ENCODE measurements around the gene PRDX5.

The PRDX5 gene

DNA sequence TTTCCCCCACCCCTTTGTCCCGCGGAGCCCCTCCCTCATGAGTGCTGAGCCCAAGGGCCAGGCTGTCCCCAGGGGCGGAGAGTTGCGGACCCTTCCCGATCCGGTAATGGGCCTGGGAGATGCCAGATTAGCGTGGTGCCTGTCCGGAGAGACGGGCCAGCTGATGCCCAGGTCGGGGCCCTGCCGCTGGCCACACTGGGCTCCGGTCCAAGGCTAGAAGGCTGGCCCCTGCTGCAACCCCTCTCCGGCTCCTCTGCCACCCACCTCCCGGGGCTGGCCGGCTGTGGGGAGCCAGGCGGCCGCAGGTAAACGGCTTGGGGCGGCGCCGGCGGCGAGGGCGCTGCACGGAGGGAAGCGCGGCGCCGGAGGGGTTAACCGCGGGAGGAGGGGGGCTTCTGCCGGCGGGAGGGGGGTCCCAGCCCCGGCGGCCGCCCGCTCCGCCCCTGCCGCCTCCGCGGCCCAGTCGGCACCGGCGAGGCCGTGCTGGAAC, 26.6 kb upstream of the PRDX5 start, which contains the start of gene KCNK4:
KCNK4 (plus strand) TSS at position 41 of the 490 bp plus-strand sequence. CDS start 1,717 bp downstream, outside the sequence.
- DNase-seq (ENCODE audit: insufficient read length, low spot score), result no peak
- no peak for FAIRE-seq
- TF ChIP-seq, protein P1, sequence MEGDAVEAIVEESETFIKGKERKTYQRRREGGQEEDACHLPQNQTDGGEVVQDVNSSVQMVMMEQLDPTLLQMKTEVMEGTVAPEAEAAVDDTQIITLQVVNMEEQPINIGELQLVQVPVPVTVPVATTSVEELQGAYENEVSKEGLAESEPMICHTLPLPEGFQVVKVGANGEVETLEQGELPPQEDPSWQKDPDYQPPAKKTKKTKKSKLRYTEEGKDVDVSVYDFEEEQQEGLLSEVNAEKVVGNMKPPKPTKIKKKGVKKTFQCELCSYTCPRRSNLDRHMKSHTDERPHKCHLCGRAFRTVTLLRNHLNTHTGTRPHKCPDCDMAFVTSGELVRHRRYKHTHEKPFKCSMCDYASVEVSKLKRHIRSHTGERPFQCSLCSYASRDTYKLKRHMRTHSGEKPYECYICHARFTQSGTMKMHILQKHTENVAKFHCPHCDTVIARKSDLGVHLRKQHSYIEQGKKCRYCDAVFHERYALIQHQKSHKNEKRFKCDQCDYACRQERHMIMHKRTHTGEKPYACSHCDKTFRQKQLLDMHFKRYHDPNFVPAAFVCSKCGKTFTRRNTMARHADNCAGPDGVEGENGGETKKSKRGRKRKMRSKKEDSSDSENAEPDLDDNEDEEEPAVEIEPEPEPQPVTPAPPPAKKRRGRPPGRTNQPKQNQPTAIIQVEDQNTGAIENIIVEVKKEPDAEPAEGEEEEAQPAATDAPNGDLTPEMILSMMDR (IDR thresholded peaks at IDR 0.05; ENCODE audit: insufficient read depth, missing control alignments), result no peak

DNA sequence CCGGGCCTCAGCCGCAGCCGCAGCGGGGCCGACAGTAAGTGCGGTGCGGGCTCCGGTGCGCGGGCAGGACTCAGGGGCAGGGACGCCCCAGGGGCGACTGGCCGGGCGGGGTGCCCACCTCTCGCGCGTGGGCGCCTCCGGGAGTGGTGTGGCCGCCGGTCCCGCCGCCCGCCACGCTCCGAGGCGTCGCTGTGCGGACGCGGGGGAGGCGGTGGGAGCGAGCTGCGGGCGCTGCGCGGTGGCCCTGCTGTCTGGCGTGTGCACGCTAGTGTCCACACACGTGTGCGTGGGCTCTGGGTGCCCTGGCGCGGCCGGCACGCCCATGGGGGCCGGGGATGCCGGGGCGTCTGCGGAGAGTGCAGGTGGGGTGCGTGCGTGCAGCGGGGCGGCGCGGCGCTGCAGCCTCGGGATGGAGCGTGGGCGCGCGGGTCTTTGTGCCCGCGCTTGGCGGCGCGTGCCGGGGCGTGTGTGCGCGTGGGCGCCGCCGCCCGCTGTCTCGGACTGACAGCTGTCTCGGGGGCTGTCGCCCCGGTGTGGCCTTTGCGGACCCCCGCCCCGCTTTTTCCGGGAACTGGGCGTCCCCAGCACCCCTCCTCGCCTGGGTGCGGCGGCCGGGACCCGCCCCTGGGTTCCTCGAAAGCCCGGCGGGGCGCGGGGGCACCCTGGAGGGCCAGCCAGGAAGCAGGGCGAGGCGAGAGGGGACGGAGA, 26.0 kb upstream of the PRDX5 start:
- TF ChIP-seq, protein P1 (IDR thresholded peaks at IDR 0.05; ENCODE audit: insufficient read depth, missing control alignments), result no peak
- no peak for FAIRE-seq
- DNase-seq (ENCODE audit: insufficient read length, low spot score), result no peak

DNA sequence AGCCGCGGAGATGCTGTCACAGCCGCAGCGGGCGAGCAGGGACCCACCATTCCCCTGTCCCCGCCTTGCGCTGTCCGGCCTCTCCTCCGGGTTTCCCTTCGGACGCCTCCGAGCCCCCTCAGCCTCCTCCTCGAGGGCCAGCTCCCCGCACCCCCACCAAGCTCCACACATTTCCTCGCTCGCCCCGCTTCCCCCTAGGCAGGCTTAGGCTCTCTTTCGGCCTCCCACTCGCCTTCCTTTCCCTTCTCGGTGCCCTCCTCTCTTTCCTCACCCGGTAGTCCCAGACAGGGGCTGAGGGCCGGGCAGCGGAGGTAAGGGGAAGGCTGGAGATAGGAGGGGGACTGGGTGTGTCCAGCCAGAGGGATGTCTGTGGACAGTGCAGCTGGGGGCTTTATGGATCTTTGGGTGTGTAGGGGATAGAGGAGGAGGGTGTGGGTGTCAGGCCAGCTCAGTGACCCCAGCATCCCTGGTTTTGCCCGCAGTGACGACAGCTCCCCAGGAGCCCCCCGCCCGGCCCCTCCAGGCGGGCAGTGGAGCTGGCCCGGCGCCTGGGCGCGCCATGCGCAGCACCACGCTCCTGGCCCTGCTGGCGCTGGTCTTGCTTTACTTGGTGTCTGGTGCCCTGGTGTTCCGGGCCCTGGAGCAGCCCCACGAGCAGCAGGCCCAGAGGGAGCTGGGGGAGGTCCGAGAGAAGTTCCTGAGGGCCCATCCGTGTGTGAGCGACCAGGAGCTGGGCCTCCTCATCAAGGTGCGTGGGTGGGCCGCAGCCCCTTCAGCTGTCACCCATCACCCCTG, 25.3 kb upstream of the PRDX5 start:
- no peak for FAIRE-seq
- TF ChIP-seq, protein P1 (IDR thresholded peaks at IDR 0.05; ENCODE audit: insufficient read depth, missing control alignments), result no peak
- DNase-seq (ENCODE audit: insufficient read length, low spot score), result no peak

DNA sequence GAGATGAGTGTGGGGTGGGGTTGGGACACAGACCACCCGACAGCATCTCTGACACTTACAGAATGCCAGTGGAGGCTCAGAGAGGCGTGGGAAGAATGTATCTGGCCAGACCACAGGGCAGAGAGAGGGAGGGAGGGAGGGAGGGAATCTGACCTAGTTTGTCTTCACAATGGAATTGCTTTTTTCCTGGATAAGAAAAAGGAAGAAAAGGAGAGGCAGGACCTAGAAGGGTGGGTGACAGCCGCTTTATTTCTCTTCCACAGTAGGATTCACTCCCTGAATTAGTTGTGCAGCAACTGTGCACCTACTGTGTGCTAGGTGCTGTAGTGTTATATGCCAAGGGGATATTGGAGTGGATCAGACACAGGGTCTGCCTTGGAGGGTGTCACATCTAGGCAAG, 23.1 kb upstream of the PRDX5 start:
- no peak for DNase-seq (ENCODE audit: insufficient read length, low spot score)
- FAIRE-seq, result no peak
- TF ChIP-seq, protein P1 (IDR thresholded peaks at IDR 0.05; ENCODE audit: insufficient read depth, missing control alignments), result no peak

DNA sequence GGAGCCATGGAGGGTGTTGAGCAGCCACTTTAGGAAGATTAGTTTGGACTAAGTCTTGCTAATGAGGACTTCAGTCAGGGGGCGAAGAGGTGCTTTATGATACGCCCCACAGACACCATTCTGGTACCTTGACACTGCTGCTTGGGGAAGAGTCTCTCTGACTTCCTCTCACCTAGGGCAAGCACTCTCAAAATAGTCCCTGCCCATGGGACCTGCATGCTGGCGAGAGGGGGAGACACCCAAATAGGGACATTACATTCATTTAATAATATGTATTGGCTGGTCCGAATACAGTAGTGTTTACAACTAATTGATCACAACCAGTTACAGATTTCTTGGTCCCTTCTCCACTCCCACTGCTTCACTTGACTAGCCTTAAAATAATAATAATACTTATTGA, 22.2 kb upstream of the PRDX5 start:
- FAIRE-seq (no peak), DNase-seq (ENCODE audit: insufficient read length, low spot score) (no peak)
- TF ChIP-seq, protein P1 (IDR thresholded peaks at IDR 0.05; ENCODE audit: insufficient read depth, missing control alignments), result no peak

DNA sequence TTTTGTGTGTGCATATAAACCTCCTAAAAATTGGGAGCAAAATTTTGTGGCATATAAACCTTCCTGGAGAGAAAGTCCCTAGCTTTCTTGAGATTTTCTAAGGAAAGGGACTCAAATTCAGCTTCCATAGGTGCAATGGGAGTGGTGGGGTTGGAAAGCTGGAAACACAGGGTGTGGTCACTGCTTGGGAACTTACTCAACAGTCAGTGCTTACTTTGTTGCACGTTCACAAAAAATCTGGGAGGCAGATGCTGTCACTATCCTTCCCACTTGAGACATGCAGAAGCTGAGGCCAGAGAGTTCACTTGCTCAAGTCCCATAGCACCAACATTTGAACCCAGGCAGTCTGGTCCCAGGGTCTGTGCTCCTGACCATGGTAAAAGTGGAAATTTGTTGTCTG, 21.7 kb upstream of the PRDX5 start:
- FAIRE-seq, result no peak

More for the DNA sequence above, 21.7 kb upstream of the PRDX5 start:
- DNase-seq (ENCODE audit: insufficient read length, low spot score), result no peak
- TF ChIP-seq, protein P1 (IDR thresholded peaks at IDR 0.05; ENCODE audit: insufficient read depth, missing control alignments), result no peak

All from D721Med (cell line).